OCI-M1 (cell line): ENCODE data around the gene NLRP4.
A peak's percentile ranks its signal among the peaks of the same experiment; 100 is the strongest.
"Not testable (repeated sequence)": the region's sequence is repeated elsewhere in the genome, so short reads cannot be mapped to it uniquely, and the experiment has no call there.

ENCODE experiments used
- DNase-seq: peaks from one replicate; lab custom pipeline; 2025; lab: John Stamatoyannopoulos, UW

NLRP4 gene

GRCh38 chr19:55877211-55877610 is 40.9 kb downstream of the NLRP4 start:
- no peak for DNase-seq

- DNase-seq: no peak
These were observed 46.3 kb downstream of the NLRP4 start for GRCh38 chr19:55882626-55883025.

GRCh38 chr19:55898911-55899310 is 62.6 kb downstream of the NLRP4 start:
- DNase-seq: no peak

GRCh38 chr19:55901369-55902079 is 65.2 kb downstream of the NLRP4 start:
- no peak for DNase-seq

- DNase-seq: no peak
These were observed 65.9 kb downstream of the NLRP4 start for GRCh38 chr19:55902080-55902751.

- DNase-seq: no peak
These were observed 70.9 kb downstream of the NLRP4 start for GRCh38 chr19:55907286-55907685.

GRCh38 chr19:55907746-55908145 is 71.4 kb downstream of the NLRP4 start:
- DNase-seq: no peak

- DNase-seq: no peak
These were observed 73.5 kb downstream of the NLRP4 start for GRCh38 chr19:55909801-55910200.

GRCh38 chr19:55912916-55913315 is 76.6 kb downstream of the NLRP4 start:
- DNase-seq: no peak

GRCh38 chr19:55913643-55914268 is 77.4 kb downstream of the NLRP4 start:
- DNase-seq: peak; percentile 42

GRCh38 chr19:55923556-55923955 is 87.2 kb downstream of the NLRP4 start:
- no peak for DNase-seq

GRCh38 chr19:55927991-55928390 is 91.7 kb downstream of the NLRP4 start:
- no peak for DNase-seq

GRCh38 chr19:55929258-55929657 is 92.9 kb downstream of the NLRP4 start:
- not testable (repeated sequence) for DNase-seq

- no peak for DNase-seq
These were observed 94.7 kb downstream of the NLRP4 start for GRCh38 chr19:55930996-55931515.
